H1 (cell line): ENCODE results near the gene SHQ1. TPM values are rescaled to one million over a fixed set of nuclear protein-coding genes. Genes with fewer than 3 reads are reported as not detected.

Experiments
- CTCF ChIA-PET: fragments of 300-600 bp; sonication (Branson Sonifier 250); formaldehyde crosslinking; loops from one replicate; lab custom pipeline; 2021; ENCODE audit not compliant: partially characterized antibody; lab: Charles Lee
- POLR2A ChIA-PET: fragments of 300-600 bp; sonication (Branson Sonifier 250); formaldehyde crosslinking; loops from one replicate; lab custom pipeline; 2021; ENCODE audit warnings: inconsistent platforms; ENCODE audit not compliant: partially characterized antibody; lab: Charles Lee
- DNase-seq, 2 experiments: peaks; one replicate each; pipeline versions ENCODE4 v3.0.0 to v3.0.0-alpha.2; 2010 to 2022; ENCODE audit warnings: low spot score in 2 of 2, low read depth in 1 of 2, mixed read lengths in 1 of 2
- FAIRE-seq: peaks from 2 replicates; lab custom pipeline; 2011; peaks lifted over from hg19 to GRCh38; lab: Jason Lieb, UNC
- H2AFZ ChIP-seq: 2 replicates; pipeline ENCODE4 v1.8.1; 2012; ENCODE audit warnings: low read length, inconsistent platforms
- H2AK5ac ChIP-seq: 2 replicates; pipeline ENCODE4 v1.6.1; 2013; ENCODE audit warnings: low read depth, low read length
- H2BK120ac ChIP-seq: replicated peaks from 2 replicates; pipeline ENCODE3; 2013; ENCODE audit warnings: low read depth, low read length, inconsistent platforms
- H2BK12ac ChIP-seq: 2 replicates; pipeline ENCODE4 v1.6.1; 2013; ENCODE audit warnings: low read depth, low read length
- H2BK15ac ChIP-seq: 2 replicates; pipeline ENCODE4 v1.6.1; 2013; ENCODE audit warnings: low read length
- H2BK20ac ChIP-seq: 2 replicates; pipeline ENCODE4 v1.6.1; 2013; ENCODE audit warnings: low read length
- H2BK5ac ChIP-seq: 2 replicates; pipeline ENCODE4 v1.6.1; 2013; ENCODE audit warnings: low read depth, low read length
- H3K14ac ChIP-seq: 2 replicates; pipeline ENCODE4 v1.6.1; 2013; ENCODE audit warnings: inconsistent platforms; ENCODE audit not compliant: insufficient read length
- H3K18ac ChIP-seq: 2 replicates; pipeline ENCODE4 v1.6.1; 2013; ENCODE audit warnings: low read length; ENCODE audit errors: extremely low read depth
- H3K23ac ChIP-seq: 2 replicates; pipeline ENCODE4 v1.6.1; 2013; ENCODE audit warnings: inconsistent platforms; ENCODE audit not compliant: insufficient read length
- H3K23me2 ChIP-seq: 2 replicates; pipeline ENCODE4 v1.6.1; 2013; ENCODE audit warnings: low read depth, low read length
- H3K27ac ChIP-seq: 2 replicates; pipeline ENCODE4 v1.6.1; 2011; ENCODE audit warnings: low read depth, low read length, inconsistent platforms
- H3K27me3 ChIP-seq, 4 experiments: replicated peaks in 1 of 4; 1 replicate in 1 of 4; 2 replicates in 3 of 4; pipeline versions ENCODE4 v1.6.1 to v1.8.1; 2011 to 2013; ENCODE audit warnings: low read length in 3 of 4, mild to moderate bottlenecking in 3 of 4, inconsistent platforms in 2 of 4, mixed read lengths in 2 of 4, moderate library complexity in 1 of 4; ENCODE audit not compliant: control insufficient read depth in 3 of 4, insufficient read depth in 3 of 4; ENCODE audit errors: extremely low read depth in 1 of 4
- H3K36me3 ChIP-seq, 4 experiments: 2 replicates each; pipeline versions ENCODE4 v1.6.1 to v1.8.1; 2011 to 2013; ENCODE audit warnings: mild to moderate bottlenecking in 4 of 4, low read length in 3 of 4, moderate library complexity in 2 of 4, control low read depth in 1 of 4, inconsistent platforms in 1 of 4; ENCODE audit not compliant: insufficient read depth in 4 of 4, control insufficient read depth in 2 of 4
- H3K4ac ChIP-seq: replicated peaks from 2 replicates; pipeline ENCODE3; 2013; ENCODE audit warnings: low read length, low read depth, mixed read lengths, inconsistent platforms; ENCODE audit not compliant: insufficient read length
- H3K4me1 ChIP-seq, 4 experiments: replicated peaks in 1 of 4; 1 replicate in 1 of 4; 2 replicates in 3 of 4; pipeline versions ENCODE4 v1.6.1 to v1.8.1; 2011 to 2013; ENCODE audit warnings: low read length in 3 of 4, inconsistent platforms in 2 of 4, mixed read lengths in 1 of 4; ENCODE audit not compliant: insufficient read depth in 4 of 4, control insufficient read depth in 3 of 4
- H3K4me2 ChIP-seq, 2 experiments: 2 replicates each; pipeline versions ENCODE4 v1.6.1 to v1.8.1; 2011 to 2013; ENCODE audit warnings: low read depth in 2 of 2, low read length in 2 of 2, control low read depth in 1 of 2, inconsistent platforms in 1 of 2, mild to moderate bottlenecking in 1 of 2; ENCODE audit not compliant: insufficient read depth in 1 of 2
- H3K4me3 ChIP-seq, 4 experiments: fragments of 200-600, 300-600 bp in 1 of 4; sonication (generic), shearing (Covaris generic), sonication (Bioruptor Twin) in 1 of 4; 2 replicates each; pipeline versions ENCODE4 v1.5.1 to v1.8.1; 2011 to 2016; ENCODE audit warnings: low read length in 4 of 4, low read depth in 3 of 4, control low read depth in 2 of 4, inconsistent platforms in 2 of 4, mild to moderate bottlenecking in 2 of 4, mixed read lengths in 1 of 4, moderate library complexity in 1 of 4; ENCODE audit not compliant: insufficient read depth in 2 of 4; ENCODE audit errors: extremely low read depth in 1 of 4
- H3K56ac ChIP-seq: replicated peaks from 2 replicates; pipeline ENCODE3; 2013; ENCODE audit warnings: low read depth, mild to moderate bottlenecking, mixed read lengths, low read length, inconsistent platforms; ENCODE audit not compliant: insufficient read length
- H3K79me1 ChIP-seq: 2 replicates; pipeline ENCODE4 v1.6.1; 2013; ENCODE audit warnings: low read depth, low read length, control low read depth
- H3K79me2 ChIP-seq, 2 experiments: 2 replicates each; pipeline versions ENCODE4 v1.6.1 to v1.8.1; 2012 to 2013; ENCODE audit warnings: low read length in 2 of 2, mild to moderate bottlenecking in 2 of 2, inconsistent platforms in 1 of 2; ENCODE audit not compliant: insufficient read depth in 2 of 2, control insufficient read depth in 1 of 2
- H3K9ac ChIP-seq, 4 experiments: replicated peaks in 1 of 4; 1 replicate in 1 of 4; 2 replicates in 3 of 4; pipeline versions ENCODE4 v1.6.1 to v1.8.1; 2011 to 2013; ENCODE audit warnings: low read depth in 3 of 4, low read length in 3 of 4, control low read depth in 2 of 4, mild to moderate bottlenecking in 2 of 4, moderate library complexity in 2 of 4, inconsistent platforms in 1 of 4; ENCODE audit errors: extremely low read depth in 1 of 4
- H3K9me3 ChIP-seq, 2 experiments: 2 replicates each; pipeline versions ENCODE4 v1.6.1 to v1.8.1; 2012 to 2013; ENCODE audit warnings: mild to moderate bottlenecking in 2 of 2, moderate library complexity in 2 of 2, control low read depth in 1 of 2, inconsistent platforms in 1 of 2, low read depth in 1 of 2, low read length in 1 of 2, mixed read lengths in 1 of 2; ENCODE audit not compliant: insufficient read depth in 2 of 2
- H4K20me1 ChIP-seq, 2 experiments: replicated peaks in 1 of 2; 2 replicates each; pipeline versions ENCODE3 to v1.8.1; 2011 to 2013; ENCODE audit warnings: inconsistent platforms in 2 of 2, low read length in 2 of 2, mild to moderate bottlenecking in 1 of 2; ENCODE audit not compliant: insufficient read depth in 2 of 2, control insufficient read depth in 1 of 2
- H4K5ac ChIP-seq: 2 replicates; pipeline ENCODE4 v1.6.1; 2013; ENCODE audit warnings: low read length, low read depth, mixed read lengths, inconsistent platforms; ENCODE audit not compliant: insufficient read length
- H4K8ac ChIP-seq: 2 replicates; pipeline ENCODE4 v1.8.0; 2013; ENCODE audit warnings: mild to moderate bottlenecking, moderate library complexity, low read length, inconsistent platforms; ENCODE audit not compliant: insufficient read depth; ENCODE audit errors: extremely low read depth
- H4K91ac ChIP-seq: replicated peaks from 2 replicates; pipeline ENCODE3; 2013; ENCODE audit warnings: low read length, mixed read lengths, inconsistent platforms; ENCODE audit not compliant: insufficient read length
- ASH2L ChIP-seq: fragments of 200-600, 300-600 bp; sonication (generic); IDR thresholded peaks from one replicate; pipeline ENCODE4 v1.7.1; 2017; ENCODE audit warnings: low read length
- BACH1 ChIP-seq: IDR thresholded peaks from 2 replicates; pipeline ENCODE4 v1.6.1; 2012; ENCODE audit warnings: low read length, improper control_type of control experiment
- CHD1 ChIP-seq: IDR thresholded peaks from 2 replicates; pipeline ENCODE4 v1.6.1; 2012; ENCODE audit warnings: low read depth, low read length, improper control_type of control experiment
- CREB1 ChIP-seq: IDR thresholded peaks from 2 replicates; pipeline ENCODE4 v1.6.1; 2012; ENCODE audit warnings: inconsistent platforms
- HDAC2 ChIP-seq, 2 experiments: fragments of 300-600 bp in 1 of 2; sonication (generic) in 1 of 2; IDR thresholded peaks; 2 replicates each; pipeline ENCODE4 v1.6.1; 2011 to 2012; ENCODE audit warnings: low read depth in 2 of 2, low read length in 2 of 2, mild to moderate bottlenecking in 2 of 2, moderate library complexity in 2 of 2, borderline replicate concordance in 1 of 2, inconsistent platforms in 1 of 2
- JUN ChIP-seq: IDR thresholded peaks from 2 replicates; pipeline ENCODE4 v1.6.1; 2011; ENCODE audit warnings: low read depth, mild to moderate bottlenecking, improper control_type of control experiment, low read length
- JUND ChIP-seq: IDR thresholded peaks from 2 replicates; pipeline ENCODE4 v1.6.1; 2011; ENCODE audit warnings: mild to moderate bottlenecking, improper control_type of control experiment, low read length
- KDM1A ChIP-seq: fragments of 200-600, 300-600 bp; sonication (generic); IDR thresholded peaks from 2 replicates; pipeline ENCODE4 v1.7.1; 2016; ENCODE audit warnings: mild to moderate bottlenecking, low read length, borderline replicate concordance
- KDM4A ChIP-seq: IDR thresholded peaks from one replicate; pipeline ENCODE4 v1.7.1; 2012; ENCODE audit warnings: low read depth, mild to moderate bottlenecking, moderate library complexity, low read length, inconsistent platforms; ENCODE audit not compliant: severe bottlenecking
- POLR2A ChIP-seq, 2 experiments: IDR thresholded peaks; 1 replicate in 1 of 2; 2 replicates in 1 of 2; pipeline ENCODE4 v1.6.1; 2011; ENCODE audit warnings: low read depth in 2 of 2, low read length in 2 of 2, mild to moderate bottlenecking in 2 of 2; ENCODE audit errors: control extremely low read depth in 1 of 2
- SIX5 ChIP-seq: IDR thresholded peaks from 2 replicates; pipeline ENCODE4 v1.6.1; 2011; ENCODE audit warnings: mild to moderate bottlenecking, low read depth, low read length
- SP4 ChIP-seq: IDR thresholded peaks from 2 replicates; pipeline ENCODE4 v1.6.1; 2012; ENCODE audit warnings: low read length, inconsistent platforms
- SUZ12 ChIP-seq: fragments of 200-600 bp; sonication (generic); IDR thresholded peaks from 2 replicates; pipeline ENCODE4 v1.6.1; 2012; ENCODE audit warnings: mild to moderate bottlenecking, inconsistent platforms, low read length, moderate library complexity, mixed read lengths
- TCF12 ChIP-seq: IDR thresholded peaks from 2 replicates; pipeline ENCODE4 v1.6.1; 2011; ENCODE audit warnings: low read depth, mild to moderate bottlenecking, low read length
- YY1 ChIP-seq: IDR thresholded peaks from 2 replicates; pipeline ENCODE4 v1.6.1; 2011; ENCODE audit warnings: low read depth, mild to moderate bottlenecking, low read length
- ZNF274 ChIP-seq: IDR thresholded peaks from 2 replicates; pipeline ENCODE4 v1.7.0; 2012; ENCODE audit warnings: low read length, borderline replicate concordance; ENCODE audit errors: extremely low read depth
- WGBS, 2 experiments: shearing (Covaris generic) in 1 of 2; methylation state at CpG; one replicate each; pipeline versions ENCODE4 v1.1.6 to v1.1.7; 2013 to 2015; ENCODE audit warnings: low lambda C conversion rate in 2 of 2, mixed read lengths in 2 of 2, inconsistent platforms in 1 of 2, low coverage in 1 of 2, missing lambda C conversion rate in 1 of 2; ENCODE audit not compliant: insufficient replicate concordance in 2 of 2, insufficient coverage in 1 of 2, insufficient read length in 1 of 2; ENCODE audit errors: extremely low coverage in 1 of 2, missing lambda C conversion rate in 1 of 2; 5-methylcytosine and 5-hydroxymethylcytosine counted together
- polyA plus RNA-seq, 7 experiments: library from polyadenylated mRNA; depleted of rRNA in 3 of 7; stranded (reverse) in 5 of 7; unstranded in 2 of 7; fragments of >200 nt in 5 of 7; fragments of 200-250 nt in 2 of 7; gene quantifications; 1 replicate in 5 of 7; 2 replicates in 1 of 7; 4 replicates in 1 of 7; pipeline versions ENCODE4 v1.2.1 to v1.2.3, GENCODE V29; 2011 to 2013; ENCODE audit warnings: missing spikeins in 2 of 7, mixed read lengths in 2 of 7
- total RNA-seq: library from RNA; stranded (reverse); fragmentation: NEBNext Ultra II Directional; extraction: Animal tissue kit (Norgen Biotek cat#: 25700); gene quantifications from 2 replicates; pipeline ENCODE4 v1.2.1, GENCODE V29; 2021

The SHQ1 gene
- total and polyA plus RNA-seq, 2 of the 8 experiments (the other 6 are each of a cell fraction or from before 2014, with no cell fraction given) = 10.7 to 34.4 TPM

GRCh38 chr3:72791161-72791560, 57.1 kb downstream of the SHQ1 start:
- CTCF ChIA-PET = interaction anchor here (1.2 kb wide), 1 partner anchor 12 kb away, joined by 4 read pairs; no protein-coding TSS in a partner anchor
- DNase-seq (no peak), FAIRE-seq (no peak)
- Histone ChIP-seq H3K27me3 (no peaks in the 10 kb centered on the region), H2BK5ac (no peak overlapping the region), H3K23ac (no peak overlapping the region), H2BK12ac (no peak overlapping the region), H3K36me3 (peaks cover 0 to 8% (median 4%) of the 10 kb centered on the region in 4 experiments; a peak in 4 of 8 replicates), H4K5ac (no peak overlapping the region), H3K4me2 (no peak overlapping the region), H3K14ac (no peak overlapping the region), H3K4ac (no peak overlapping the region), H4K91ac (no peak overlapping the region), H3K27ac (no peak overlapping the region), H3K56ac (no peak overlapping the region), H3K4me3 (no peak overlapping the region), H3K9ac (no peak overlapping the region), H3K79me2 (no peaks in the 10 kb centered on the region), H3K79me1 (no peaks in the 10 kb centered on the region; the same call in 1 of the 2 replicates), H3K23me2 (no peaks in the 10 kb centered on the region), H3K4me1 (peaks cover 0 to 5% (median 2%) of the 10 kb centered on the region in 4 experiments; a peak in 3 of 7 replicates), H2BK120ac (no peak overlapping the region), H3K9me3 (peaks cover 0 to 11% of the 10 kb centered on the region in 2 experiments; a peak in 1 of 4 replicates), H2BK20ac (no peak overlapping the region), H4K8ac (no peak overlapping the region), H2BK15ac (no peak overlapping the region), H3K18ac (no peak overlapping the region), H2AFZ (no peak overlapping the region), H4K20me1 (no peaks in the 10 kb centered on the region), H2AK5ac (no peak overlapping the region)
- WGBS, 2 experiments = 81% methylated on average over 1 of the region's 1 CpG; no CpG with 5 or more reads in 1 of the 2 experiments
- POLR2A ChIA-PET = no interaction called here
- TF ChIP-seq JUND (no peak), HDAC2 (IDR thresholded peaks at IDR 0.05; ENCODE audit: borderline replicate concordance in 1 of 2, low read depth in 2 of 2, low read length in 2 of 2) (no peak), POLR2A (IDR thresholded peaks at IDR 0.05; ENCODE audit: control extremely low read depth in 1 of 2, low read depth in 2 of 2, low read length in 2 of 2) (no peak), SUZ12 (no peak), ZNF274 (no peak), CHD1 (no peak), SP4 (no peak), JUN (no peak), BACH1 (no peak), YY1 (no peak), KDM1A (no peak), SIX5 (no peak), KDM4A (no peak), CREB1 (no peak), TCF12 (no peak), ASH2L (no peak)
